Measurements from ENCODE around the gene CLUH. TPM values are rescaled to one million over a fixed set of nuclear protein-coding genes. Genes with fewer than 3 reads are reported as not detected.

The CLUH gene
- total and polyA plus RNA-seq, 3 experiments from 2014 or later = 17.8 to 146 (median 142) TPM

DNA sequence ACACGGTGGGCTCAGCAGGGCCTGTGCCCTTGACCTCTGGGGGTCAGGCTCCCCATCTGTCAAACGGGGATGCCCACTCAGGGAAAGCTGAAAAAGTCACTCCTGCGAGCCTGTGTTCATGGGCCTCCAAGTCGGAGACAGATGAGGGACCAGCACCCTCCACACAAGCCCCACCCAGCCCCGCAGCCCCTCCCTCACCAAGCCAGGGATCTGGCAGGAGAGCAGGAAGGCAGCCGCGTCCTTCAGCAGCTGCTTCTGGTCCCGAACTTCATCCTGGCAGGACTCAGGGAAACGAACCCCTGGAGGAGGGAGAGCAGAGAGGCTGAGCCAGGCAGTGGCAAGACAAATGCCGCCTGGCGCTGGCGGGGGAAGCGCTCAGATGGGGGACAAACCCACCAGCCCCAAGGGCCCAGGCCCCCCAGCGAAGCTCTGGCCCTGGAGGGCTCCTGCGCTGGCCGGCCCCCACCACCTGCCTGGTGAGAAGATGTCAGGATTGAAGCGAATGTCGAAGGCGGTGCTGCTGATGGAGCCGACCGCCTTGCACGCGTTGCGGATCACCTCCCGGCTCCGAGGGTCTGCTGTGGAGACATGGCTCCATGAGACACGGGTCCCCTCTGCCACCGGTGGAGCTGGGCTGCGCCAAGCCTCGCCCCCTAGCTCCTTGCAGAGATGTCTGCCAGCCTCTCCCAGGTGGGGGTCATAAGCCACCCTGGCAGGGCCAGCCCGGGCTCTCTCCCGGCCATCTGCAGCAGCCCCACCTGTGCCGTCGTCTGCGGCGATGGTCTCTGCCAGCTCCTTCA lies 15.4 kb downstream of the CLUH start:
- Mint-ChIP-seq H3K27me3 (no peaks in the 10 kb centered on the region), H3K9me3 (no peaks in the 10 kb centered on the region), H3K4me1 (peaks cover 0 to 6% (median 0%) of the 10 kb centered on the region in 3 donors), H3K27ac (peak overlapping the region in 1 of 8 donors; percentile 43), H3K4me3 (no peak overlapping the region), H3K36me3 (peaks cover 0 to 61% (median 0%) of the 10 kb centered on the region in 3 donors)
- Histone ChIP-seq H3K9me3 (ENCODE audit: low read length) (no peaks in the 10 kb centered on the region), H3K4me3 (ENCODE audit: low read length) (no peak overlapping the region), H3K27me3 (ENCODE audit: insufficient read depth, low read length, poor library complexity, severe bottlenecking) (no peaks in the 10 kb centered on the region), H3K4me1 (ENCODE audit: insufficient read depth, low read length) (no peaks in the 10 kb centered on the region), H3K36me3 (ENCODE audit: insufficient read depth, low read length) (no peaks in the 10 kb centered on the region), H3K27ac (ENCODE audit: low read depth, low read length) (no peak overlapping the region)
- DNase-seq = no peak
- ChIA-PET POLR2A (no interaction called here), CTCF (interaction anchor here (0.9 kb wide), 1 partner anchor 22 kb away, joined by 3 read pairs; no protein-coding TSS in a partner anchor)

- CTCF ChIA-PET = no interaction called here
- H3K4me3 ChIP-seq (ENCODE audit: low read length) = no peak overlapping the region
- no peaks in the 10 kb centered on the region for H3K36me3 ChIP-seq (ENCODE audit: insufficient read depth, low read length)
- H3K27me3 ChIP-seq (ENCODE audit: insufficient read depth, low read length, poor library complexity, severe bottlenecking) = no peaks in the 10 kb centered on the region
- peaks cover 0 to 6% (median 0%) of the 10 kb centered on the region in 3 donors for H3K4me1 Mint-ChIP-seq
- H3K9me3 ChIP-seq (ENCODE audit: low read length) = no peaks in the 10 kb centered on the region
- no peaks in the 10 kb centered on the region for H3K9me3 Mint-ChIP-seq
- H3K4me3 Mint-ChIP-seq = peak overlapping the region in 1 of 7 donors; percentile 54
- peak overlapping the region in 1 of 8 donors; percentile 19 for H3K27ac Mint-ChIP-seq
- no peaks in the 10 kb centered on the region for H3K4me1 ChIP-seq (ENCODE audit: insufficient read depth, low read length)
- POLR2A ChIA-PET = no interaction called here
- H3K27ac ChIP-seq (ENCODE audit: low read depth, low read length) = no peak overlapping the region
- H3K27me3 Mint-ChIP-seq = no peaks in the 10 kb centered on the region
- no peak for DNase-seq
- peaks cover 0 to 59% (median 0%) of the 10 kb centered on the region in 3 donors for H3K36me3 Mint-ChIP-seq
Observed at GRCh38 chr17:2695243-2695960, 16.2 kb downstream of the CLUH start.

DNA sequence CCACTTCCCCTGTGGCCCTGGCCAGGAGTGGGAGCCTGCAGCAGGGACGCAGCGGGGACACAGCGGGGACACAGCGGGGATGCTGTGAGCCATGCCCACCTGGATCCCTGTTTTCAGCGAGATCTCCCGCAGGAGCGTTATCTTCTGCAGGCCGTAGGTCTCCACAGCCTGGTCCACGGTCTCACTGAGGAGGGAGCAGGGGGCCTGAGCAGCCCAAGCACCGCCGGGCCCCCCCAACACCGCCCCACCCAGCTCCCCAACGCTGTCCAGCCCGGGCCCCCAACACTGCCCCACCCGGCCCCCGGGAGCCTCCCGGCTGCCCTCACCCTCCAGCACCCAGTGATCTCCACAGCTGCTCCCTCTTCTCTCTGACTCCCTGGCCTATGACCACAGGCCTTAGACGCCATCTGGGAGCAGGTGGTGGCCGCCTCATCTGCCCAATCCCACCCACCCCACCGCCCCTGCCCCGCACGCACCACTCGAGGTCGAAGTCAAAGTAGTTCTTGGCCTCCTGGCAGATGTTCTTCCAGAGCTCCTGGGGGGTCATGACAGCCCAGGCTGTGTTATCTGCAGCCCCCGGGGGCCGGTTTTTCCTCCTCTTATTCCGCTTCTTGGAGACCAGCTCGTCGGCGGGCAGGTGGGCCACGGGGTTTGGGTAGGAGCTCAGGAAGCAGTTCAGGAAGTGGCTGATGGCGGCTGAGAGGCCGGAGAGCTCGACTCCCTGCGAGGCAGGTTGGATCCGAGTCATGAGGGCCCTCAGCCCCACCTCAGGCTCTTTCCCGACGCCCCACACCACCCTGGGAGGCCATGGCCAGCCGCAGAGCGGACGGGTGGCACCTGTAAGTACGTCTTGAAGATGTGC lies 17.0 kb downstream of the CLUH start:
- DNase-seq = no peak
- no peak overlapping the region for H3K27ac ChIP-seq (ENCODE audit: low read depth, low read length)
- H3K27me3 ChIP-seq (ENCODE audit: insufficient read depth, low read length, poor library complexity, severe bottlenecking) = no peaks in the 10 kb centered on the region
- ChIA-PET CTCF (no interaction called here), POLR2A (no interaction called here)
- peaks cover 0 to 7% (median 0%) of the 10 kb centered on the region in 3 donors for H3K4me1 Mint-ChIP-seq
- no peak overlapping the region for H3K4me3 Mint-ChIP-seq
- H3K36me3 Mint-ChIP-seq = peaks cover 0 to 54% (median 0%) of the 10 kb centered on the region in 3 donors
- H3K36me3 ChIP-seq (ENCODE audit: insufficient read depth, low read length) = no peaks in the 10 kb centered on the region
- peak overlapping the region in 1 of 8 donors; percentile 19 for H3K27ac Mint-ChIP-seq
- no peaks in the 10 kb centered on the region for H3K27me3 Mint-ChIP-seq
- no peak overlapping the region for H3K4me3 ChIP-seq (ENCODE audit: low read length)
- H3K4me1 ChIP-seq (ENCODE audit: insufficient read depth, low read length) = no peaks in the 10 kb centered on the region
- no peaks in the 10 kb centered on the region for H3K9me3 Mint-ChIP-seq
- no peaks in the 10 kb centered on the region for H3K9me3 ChIP-seq (ENCODE audit: low read length)

DNA sequence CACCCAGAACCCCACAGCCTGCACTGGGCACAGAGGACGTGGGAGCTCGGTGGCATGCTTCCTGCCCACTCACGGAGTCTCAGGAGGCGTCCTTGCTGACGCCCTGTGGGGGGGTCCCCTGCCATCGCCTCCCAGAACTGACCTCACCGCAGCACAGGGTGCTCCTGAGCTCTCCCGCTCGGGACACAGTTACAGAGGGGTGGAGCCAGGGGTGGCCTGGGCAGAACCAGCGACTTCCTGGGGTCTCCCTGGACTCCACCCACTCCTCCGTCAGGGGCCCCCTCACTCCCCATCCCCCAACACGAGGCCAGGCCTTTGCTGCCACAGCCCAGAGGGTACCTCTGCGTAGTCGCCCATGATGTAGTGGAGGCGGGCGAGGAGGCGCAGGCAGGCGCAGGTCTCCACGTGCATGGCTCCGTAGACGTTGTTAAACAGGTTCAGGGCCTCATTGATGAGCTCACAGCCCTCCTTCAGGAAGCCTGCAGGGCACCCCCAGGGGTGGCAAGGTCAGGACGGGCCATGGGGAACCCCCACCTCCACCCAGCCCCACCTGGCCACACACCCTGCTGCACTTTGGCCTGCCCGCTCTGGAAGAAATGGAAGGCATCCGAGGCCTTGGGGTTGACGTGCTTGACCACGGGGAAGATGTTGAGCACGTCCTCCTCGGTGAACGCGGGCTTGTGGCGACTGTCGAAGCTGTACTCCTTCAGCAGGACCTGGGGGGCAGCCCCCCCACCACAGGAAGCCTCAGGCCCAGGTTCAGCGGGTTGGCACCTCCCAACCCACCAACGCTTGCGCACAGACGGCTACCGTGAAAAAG lies 17.8 kb downstream of the CLUH start:
- Mint-ChIP-seq H3K4me3 (peak overlapping the region in 3 of 7 donors; percentile 12 to 66 (median 15)), H3K27me3 (no peaks in the 10 kb centered on the region), H3K9me3 (no peaks in the 10 kb centered on the region), H3K27ac (no peak overlapping the region), H3K4me1 (peaks cover 6 to 15% (median 6%) of the 10 kb centered on the region in 3 donors), H3K36me3 (peaks cover 0 to 47% (median 0%) of the 10 kb centered on the region in 3 donors)
- Histone ChIP-seq H3K4me1 (ENCODE audit: insufficient read depth, low read length) (peaks cover 5% of the 10 kb centered on the region), H3K27ac (ENCODE audit: low read depth, low read length) (no peak overlapping the region), H3K4me3 (ENCODE audit: low read length) (no peak overlapping the region), H3K9me3 (ENCODE audit: low read length) (no peaks in the 10 kb centered on the region), H3K36me3 (ENCODE audit: insufficient read depth, low read length) (no peaks in the 10 kb centered on the region), H3K27me3 (ENCODE audit: insufficient read depth, low read length, poor library complexity, severe bottlenecking) (no peaks in the 10 kb centered on the region)
- DNase-seq = no peak
- ChIA-PET CTCF (no interaction called here), POLR2A (no interaction called here)

DNA sequence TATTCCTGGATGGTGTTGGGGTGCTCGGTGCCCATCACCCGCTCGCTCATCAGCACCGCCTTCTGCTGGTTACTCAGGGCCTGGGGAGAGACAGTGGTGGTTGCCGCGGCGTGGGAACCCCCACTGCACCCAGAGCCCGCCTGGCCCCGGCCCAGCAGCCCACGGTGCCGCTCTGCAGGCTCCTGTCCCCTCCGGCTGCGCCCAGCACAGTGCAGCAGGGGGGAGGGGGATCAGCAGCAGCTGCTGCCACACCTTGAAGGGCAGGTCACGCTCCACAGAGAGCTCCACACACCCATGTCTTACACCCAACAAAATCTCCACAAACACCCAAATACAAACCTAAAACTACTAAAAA lies 18.8 kb downstream of the CLUH start:
- H3K27me3 Mint-ChIP-seq = no peaks in the 10 kb centered on the region
- Histone ChIP-seq H3K27me3 (ENCODE audit: insufficient read depth, low read length, poor library complexity, severe bottlenecking) (no peaks in the 10 kb centered on the region), H3K4me3 (ENCODE audit: low read length) (no peak overlapping the region), H3K4me1 (ENCODE audit: insufficient read depth, low read length) (peaks cover 12% of the 10 kb centered on the region), H3K9me3 (ENCODE audit: low read length) (no peaks in the 10 kb centered on the region), H3K36me3 (ENCODE audit: insufficient read depth, low read length) (no peaks in the 10 kb centered on the region), H3K27ac (ENCODE audit: low read depth, low read length) (no peak overlapping the region)
- H3K4me3 Mint-ChIP-seq = no peak overlapping the region
- peaks cover 0 to 40% (median 0%) of the 10 kb centered on the region in 3 donors for H3K36me3 Mint-ChIP-seq
- peaks cover 11 to 25% (median 15%) of the 10 kb centered on the region in 3 donors for H3K4me1 Mint-ChIP-seq
- H3K9me3 Mint-ChIP-seq = no peaks in the 10 kb centered on the region
- POLR2A ChIA-PET = interaction anchor here (0.9 kb wide), 1 partner anchor 18 kb away, joined by 8 read pairs; no protein-coding TSS in a partner anchor
- CTCF ChIA-PET = no interaction called here
- peak in 1 of 5 donors; percentile 35 for DNase-seq
- no peak overlapping the region for H3K27ac Mint-ChIP-seq

DNA sequence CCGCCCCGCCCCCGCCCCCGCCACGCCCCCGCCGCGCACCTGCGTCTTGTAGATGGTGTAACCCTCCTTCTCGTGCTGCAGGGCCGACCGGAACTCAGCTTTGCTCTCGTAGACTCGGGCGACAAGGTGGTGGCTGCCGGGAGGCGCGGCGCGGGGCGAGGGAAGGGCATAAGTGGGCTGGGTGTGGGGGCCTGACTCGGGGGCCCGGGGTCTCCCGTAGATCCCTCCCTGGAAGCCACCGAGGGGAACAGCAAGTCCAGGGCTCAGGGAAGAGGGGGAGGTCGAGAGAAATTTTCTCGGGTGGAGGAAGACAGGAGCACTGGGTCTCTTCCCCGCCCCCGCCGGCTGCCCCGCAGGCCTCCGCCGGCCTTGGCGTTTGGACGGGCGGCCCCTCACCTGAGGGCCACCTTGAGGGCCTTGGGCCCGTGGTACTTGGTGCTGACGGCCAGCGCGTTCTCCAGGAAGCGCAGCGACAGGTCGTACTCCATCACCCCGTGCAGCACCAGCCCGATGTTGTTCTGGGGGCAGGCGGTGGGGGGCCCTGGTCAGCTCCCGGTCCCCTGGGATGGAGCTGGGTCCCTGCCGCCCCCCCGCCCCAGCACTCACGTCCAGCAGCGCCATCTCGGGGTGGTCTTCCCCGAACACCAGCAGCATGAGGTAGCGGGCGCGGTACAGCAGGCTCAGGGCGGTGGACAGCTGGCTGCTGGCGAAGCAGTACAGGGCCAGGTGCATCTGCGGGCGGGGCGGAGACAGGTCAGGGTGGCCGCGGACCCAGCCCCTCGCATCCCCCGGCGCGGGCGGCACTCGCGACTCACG lies 19.4 kb downstream of the CLUH start:
- peak in 1 of 5 donors; percentile 45 for DNase-seq
- ChIA-PET POLR2A (interaction anchor here (0.9 kb wide), 1 partner anchor 19 kb away, joined by 8 read pairs; no protein-coding TSS in a partner anchor), CTCF (no interaction called here)
- Histone ChIP-seq H3K36me3 (ENCODE audit: insufficient read depth, low read length) (no peaks in the 10 kb centered on the region), H3K4me1 (ENCODE audit: insufficient read depth, low read length) (peaks cover 12% of the 10 kb centered on the region), H3K4me3 (ENCODE audit: low read length) (no peak overlapping the region), H3K27ac (ENCODE audit: low read depth, low read length) (no peak overlapping the region), H3K9me3 (ENCODE audit: low read length) (no peaks in the 10 kb centered on the region), H3K27me3 (ENCODE audit: insufficient read depth, low read length, poor library complexity, severe bottlenecking) (no peaks in the 10 kb centered on the region)
- no peak overlapping the region for H3K4me3 Mint-ChIP-seq
- H3K9me3 Mint-ChIP-seq = no peaks in the 10 kb centered on the region
- H3K27me3 Mint-ChIP-seq = no peaks in the 10 kb centered on the region
- no peak overlapping the region for H3K27ac Mint-ChIP-seq
- H3K36me3 Mint-ChIP-seq = peaks cover 0 to 36% (median 0%) of the 10 kb centered on the region in 3 donors
- peaks cover 14 to 29% (median 18%) of the 10 kb centered on the region in 3 donors for H3K4me1 Mint-ChIP-seq

Measured in CD8-positive, alpha-beta memory T cell (primary cell).